Measurements from ENCODE around the gene C12orf50. TPM values are rescaled to one million over a fixed set of nuclear protein-coding genes. Genes with fewer than 3 reads are reported as not detected.

Gene C12orf50
- total and polyA plus RNA-seq, 9 of the 15 experiments (the other 6 are each of a cell fraction or from before 2014, with no cell fraction given): 0.07 to 0.14 (median 0.11) TPM; not detected in 6

- TF ChIP-seq ZBTB40 (IDR thresholded peaks at IDR 0.05): no peak
- no peak for TF ChIP-seq ZBTB40 (CRISPR knock-in tag; IDR thresholded peaks at IDR 0.05)
- TF ChIP-seq HMG20A (CRISPR knock-in tag; conservative IDR thresholded peaks at IDR 0.05): no peak
- no peak for TF ChIP-seq ZNF124 (CRISPR knock-in tag; IDR thresholded peaks at IDR 0.05)
- TF ChIP-seq RB1 (IDR thresholded peaks at IDR 0.05; ENCODE audit: low read depth): no peak
Measured at GRCh38 chr12:88067301-88067700, 38.1 kb upstream of the C12orf50 start (continued).
